ENCODE measurements around the gene HMCES.

The HMCES gene

DNA sequence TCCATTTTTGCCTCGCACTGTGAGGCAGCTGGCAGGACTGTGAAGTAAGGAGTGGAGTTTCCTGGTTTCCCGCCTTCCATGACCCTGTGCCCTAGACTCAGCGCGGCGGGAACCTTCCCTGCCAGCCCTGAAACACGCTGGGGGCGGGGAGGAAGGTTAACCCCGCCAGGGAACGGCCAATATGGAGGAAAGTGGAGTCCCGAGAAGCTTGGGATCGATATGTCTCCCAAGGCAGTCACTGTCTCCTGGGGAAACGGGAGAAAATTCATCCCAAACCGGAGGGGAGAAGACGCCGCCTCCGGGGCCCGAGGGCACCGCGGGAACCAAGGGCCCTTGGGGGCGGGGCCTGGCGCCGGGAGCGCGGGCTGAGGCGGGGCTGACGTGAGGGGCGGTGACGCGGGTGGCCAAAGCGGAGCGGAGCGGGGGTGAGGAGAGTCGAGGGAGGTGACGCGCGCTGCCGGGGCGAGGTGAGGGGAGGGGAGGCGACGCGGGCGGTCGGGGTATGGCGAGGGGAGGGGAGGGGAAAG is at the start of gene HMCES:
TSS of gene HMCES (plus strand) at position 432 of the 527 bp plus-strand sequence. CDS start 863 bp downstream, outside the sequence.
- Histone ChIP-seq H4K20me1 (ENCODE audit: insufficient read depth) (0 out of 2 replicates have a peak, but pooled peaks cover 8% of the 10 kb centered on the region), H3K27ac (peak within 1 kb of the TSS; percentile 24; the same call in 1 of the 2 replicates), H3K79me2 (ENCODE audit: insufficient read depth, low read depth) (no peaks in the 10 kb centered on the region), H3K9ac (peak within 1 kb of the TSS; percentile 69), H3K4me3 (IDR thresholded peaks at IDR 0.05; ENCODE audit: insufficient read depth, low read depth, low read length) (peak within 1 kb of the TSS; percentile 97), H3K4me2 (peak within 1 kb of the TSS; percentile 91), H3K4me1 (ENCODE audit: low read depth, poor library complexity, severe bottlenecking) (peaks cover 94% of the 10 kb centered on the region), H3K27me3 (ENCODE audit: insufficient read depth, low read depth) (peaks cover 6% of the 10 kb centered on the region; the same call in 1 of the 2 replicates), H2AFZ (ENCODE audit: low read depth) (peak within 1 kb of the TSS; percentile 60), H3K36me3 (ENCODE audit: insufficient read depth) (no peaks in the 10 kb centered on the region)
- no peak for TF ChIP-seq CTCF (conservative IDR thresholded peaks at IDR 0.05; ENCODE audit: low read depth, low read length)

- H3K27ac ChIP-seq: no peak overlapping the region
- H3K4me2 ChIP-seq: no peak overlapping the region
- no peak overlapping the region for H3K9ac ChIP-seq
- no peaks in the 10 kb centered on the region for H3K27me3 ChIP-seq (ENCODE audit: insufficient read depth, low read depth)
- H3K79me2 ChIP-seq (ENCODE audit: insufficient read depth, low read depth): no peaks in the 10 kb centered on the region
- no peaks in the 10 kb centered on the region for H3K4me1 ChIP-seq (ENCODE audit: low read depth, poor library complexity, severe bottlenecking)
- TF ChIP-seq CTCF (conservative IDR thresholded peaks at IDR 0.05; ENCODE audit: low read depth, low read length): no peak
- H4K20me1 ChIP-seq (ENCODE audit: insufficient read depth): no peaks in the 10 kb centered on the region
- H2AFZ ChIP-seq (ENCODE audit: low read depth): no peak overlapping the region
- H3K36me3 ChIP-seq (ENCODE audit: insufficient read depth): no peaks in the 10 kb centered on the region
- no peak overlapping the region for H3K4me3 ChIP-seq (IDR thresholded peaks at IDR 0.05; ENCODE audit: insufficient read depth, low read depth, low read length)
Observed at GRCh38 chr3:129228891-129229585, 49.6 kb upstream of the HMCES start.

GRCh38 chr3:129230311-129231019 is 48.2 kb upstream of the HMCES start:
- no peak for TF ChIP-seq CTCF (conservative IDR thresholded peaks at IDR 0.05; ENCODE audit: low read depth, low read length)
- Histone ChIP-seq H3K4me2 (no peak overlapping the region), H3K4me1 (ENCODE audit: low read depth, poor library complexity, severe bottlenecking) (no peaks in the 10 kb centered on the region), H3K4me3 (IDR thresholded peaks at IDR 0.05; ENCODE audit: insufficient read depth, low read depth, low read length) (no peak overlapping the region), H3K36me3 (ENCODE audit: insufficient read depth) (no peaks in the 10 kb centered on the region), H3K9ac (no peak overlapping the region), H2AFZ (ENCODE audit: low read depth) (no peak overlapping the region), H3K79me2 (ENCODE audit: insufficient read depth, low read depth) (no peaks in the 10 kb centered on the region), H4K20me1 (ENCODE audit: insufficient read depth) (no peaks in the 10 kb centered on the region), H3K27ac (no peak overlapping the region), H3K27me3 (ENCODE audit: insufficient read depth, low read depth) (no peaks in the 10 kb centered on the region)

DNA sequence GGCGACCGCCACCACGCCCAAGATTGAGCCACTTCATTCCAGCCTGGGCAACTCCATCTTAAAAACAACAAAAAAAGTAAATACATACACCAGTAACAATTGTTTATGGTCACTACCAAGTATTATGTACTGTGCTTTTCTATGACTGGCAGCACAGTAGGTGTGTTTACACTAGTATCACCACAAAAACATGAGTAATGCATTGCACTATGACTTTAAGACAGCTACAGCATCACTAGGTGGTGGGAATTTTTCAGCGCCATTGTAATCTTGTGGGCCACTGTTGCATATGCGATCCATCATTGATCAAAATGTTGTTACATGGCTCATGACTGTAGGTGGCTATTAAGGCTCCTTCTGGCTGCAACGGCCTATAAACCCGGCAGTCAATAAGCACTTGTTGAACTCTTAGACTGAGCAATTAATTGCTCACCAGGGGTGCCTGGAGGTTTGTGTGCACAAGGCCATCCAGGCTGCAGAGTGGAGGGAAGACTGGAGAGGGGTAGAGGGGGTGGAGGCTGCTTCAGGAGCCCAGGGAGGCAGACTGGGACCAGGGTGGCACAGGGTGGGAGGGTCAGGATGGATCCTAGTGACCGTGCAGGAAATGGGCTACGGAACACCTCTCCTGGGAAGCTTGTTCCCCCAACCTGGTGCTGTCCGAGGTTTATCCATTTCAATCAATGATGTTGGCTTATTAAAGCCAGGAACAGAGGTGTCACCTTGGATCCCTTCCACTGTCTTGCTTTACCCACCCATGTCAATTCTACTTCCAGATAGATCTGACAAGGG is 47.1 kb upstream of the HMCES start:
- no peak overlapping the region for H3K4me3 ChIP-seq (IDR thresholded peaks at IDR 0.05; ENCODE audit: insufficient read depth, low read depth, low read length)
- H3K27ac ChIP-seq: no peak overlapping the region
- H3K4me1 ChIP-seq (ENCODE audit: low read depth, poor library complexity, severe bottlenecking): no peaks in the 10 kb centered on the region
- no peak overlapping the region for H3K9ac ChIP-seq
- no peaks in the 10 kb centered on the region for H3K27me3 ChIP-seq (ENCODE audit: insufficient read depth, low read depth)
- no peak overlapping the region for H3K4me2 ChIP-seq
- H2AFZ ChIP-seq (ENCODE audit: low read depth): no peak overlapping the region
- no peaks in the 10 kb centered on the region for H3K79me2 ChIP-seq (ENCODE audit: insufficient read depth, low read depth)
- no peaks in the 10 kb centered on the region for H4K20me1 ChIP-seq (ENCODE audit: insufficient read depth)
- H3K36me3 ChIP-seq (ENCODE audit: insufficient read depth): no peaks in the 10 kb centered on the region
- TF ChIP-seq CTCF (conservative IDR thresholded peaks at IDR 0.05; ENCODE audit: low read depth, low read length): no peak
